Activated CD8-positive, alpha-beta memory T cell treated with anti-CD3 and anti-CD28 coated beads, Interleukin-2, amount 10 ng/mL, durations not matched to agents 7 days and 5 days (primary cell): ENCODE results near the gene CHD6. TPM values are rescaled to one million over a fixed set of nuclear protein-coding genes. Genes with fewer than 3 reads are reported as not detected.

Experiments used
- ATAC-seq: fragments of 150-1000 bp; cut with Tn5 transposase; one replicate; pipeline ENCODE4 v1.10.0; 2021; ENCODE audit warnings: moderate library complexity
- CTCF ChIA-PET: fragments of 350-600 bp; sonication (Branson Sonifier 250); formaldehyde crosslinking; loops from one replicate; lab custom pipeline; 2021; ENCODE audit warnings: antibody characterized with exemption; lab: Charles Lee
- DNase-seq: peaks from one replicate; pipeline ENCODE4 v3.0.0-alpha.2; 2020
- H3K27ac Mint-ChIP-seq: one replicate; pipeline ENCODE4 v1.8.0; 2021; ENCODE audit warnings: mild to moderate bottlenecking, mixed read lengths
- H3K27me3 Mint-ChIP-seq: one replicate; pipeline ENCODE4 v1.8.0; 2021; ENCODE audit warnings: mixed read lengths
- H3K36me3 Mint-ChIP-seq: one replicate; pipeline ENCODE4 v1.8.0; 2021; ENCODE audit warnings: mild to moderate bottlenecking, mixed read lengths
- H3K4me1 Mint-ChIP-seq: one replicate; pipeline ENCODE4 v1.8.0; 2021; ENCODE audit warnings: mixed read lengths
- H3K4me3 Mint-ChIP-seq: one replicate; pipeline ENCODE4 v1.8.0; 2021; ENCODE audit warnings: mild to moderate bottlenecking, moderate library complexity, mixed read lengths
- H3K9me3 Mint-ChIP-seq: one replicate; pipeline ENCODE4 v1.8.0; 2022; ENCODE audit warnings: low read depth, mixed read lengths
- total RNA-seq, 2 experiments: library from RNA; stranded (reverse); gene quantifications; one replicate each; pipeline ENCODE4 v1.2.3, GENCODE V29; 2021

The CHD6 gene
- total RNA-seq, 2 experiments from 2014 or later: 32.2 to 33.5 TPM

GRCh38 chr20:41380551-41381193 is 237.5 kb downstream of the CHD6 start:
- CTCF ChIA-PET: no interaction called here
- Mint-ChIP-seq H3K27me3 (peaks cover 65% of the 10 kb centered on the region), H3K9me3 (no peaks in the 10 kb centered on the region), H3K4me1 (peaks cover 1% of the 10 kb centered on the region), H3K27ac (no peak overlapping the region), H3K4me3 (no peak overlapping the region), H3K36me3 (no peaks in the 10 kb centered on the region)
- no peak for DNase-seq
- no peak for ATAC-seq

GRCh38 chr20:41379551-41379950 is 238.6 kb downstream of the CHD6 start:
- H3K9me3 Mint-ChIP-seq: no peaks in the 10 kb centered on the region
- CTCF ChIA-PET: no interaction called here
- no peak overlapping the region for H3K27ac Mint-ChIP-seq
- no peak overlapping the region for H3K4me3 Mint-ChIP-seq
- no peaks in the 10 kb centered on the region for H3K36me3 Mint-ChIP-seq
- H3K27me3 Mint-ChIP-seq: peaks cover 64% of the 10 kb centered on the region
- DNase-seq (no peak), ATAC-seq (no peak)
- peaks cover 1% of the 10 kb centered on the region for H3K4me1 Mint-ChIP-seq

- H3K27me3 Mint-ChIP-seq: peaks cover 58% of the 10 kb centered on the region
- no peaks in the 10 kb centered on the region for H3K9me3 Mint-ChIP-seq
- CTCF ChIA-PET: no interaction called here
- H3K4me1 Mint-ChIP-seq: peaks cover 1% of the 10 kb centered on the region
- ATAC-seq (no peak), DNase-seq (no peak)
- no peaks in the 10 kb centered on the region for H3K36me3 Mint-ChIP-seq
- H3K27ac Mint-ChIP-seq: no peak overlapping the region
- H3K4me3 Mint-ChIP-seq: no peak overlapping the region
These were observed 240.9 kb downstream of the CHD6 start for GRCh38 chr20:41377275-41377674.

- H3K9me3 Mint-ChIP-seq: no peaks in the 10 kb centered on the region
- ATAC-seq (no peak), DNase-seq (no peak)
- CTCF ChIA-PET: no interaction called here
- H3K4me3 Mint-ChIP-seq: no peak overlapping the region
- peaks cover 55% of the 10 kb centered on the region for H3K27me3 Mint-ChIP-seq
- H3K4me1 Mint-ChIP-seq: peaks cover 1% of the 10 kb centered on the region
- H3K36me3 Mint-ChIP-seq: no peaks in the 10 kb centered on the region
- no peak overlapping the region for H3K27ac Mint-ChIP-seq
These were observed 241.8 kb downstream of the CHD6 start for GRCh38 chr20:41376349-41376748.

- ATAC-seq (no peak), DNase-seq (no peak)
- no peak overlapping the region for H3K27ac Mint-ChIP-seq
- no peak overlapping the region for H3K4me3 Mint-ChIP-seq
- peaks cover 1% of the 10 kb centered on the region for H3K4me1 Mint-ChIP-seq
- H3K27me3 Mint-ChIP-seq: peaks cover 52% of the 10 kb centered on the region
- CTCF ChIA-PET: no interaction called here
- no peaks in the 10 kb centered on the region for H3K9me3 Mint-ChIP-seq
- no peaks in the 10 kb centered on the region for H3K36me3 Mint-ChIP-seq
These were observed 242.3 kb downstream of the CHD6 start for GRCh38 chr20:41375846-41376245.

- no peak for DNase-seq
- peaks cover 40% of the 10 kb centered on the region for H3K27me3 Mint-ChIP-seq
- CTCF ChIA-PET: no interaction called here
- H3K36me3 Mint-ChIP-seq: no peaks in the 10 kb centered on the region
- ATAC-seq: no peak
- no peak overlapping the region for H3K27ac Mint-ChIP-seq
- no peaks in the 10 kb centered on the region for H3K9me3 Mint-ChIP-seq
- no peak overlapping the region for H3K4me3 Mint-ChIP-seq
- no peaks in the 10 kb centered on the region for H3K4me1 Mint-ChIP-seq
These were observed 244.0 kb downstream of the CHD6 start for GRCh38 chr20:41373931-41374920.

GRCh38 chr20:41373251-41373783 is 244.9 kb downstream of the CHD6 start:
- Mint-ChIP-seq H3K9me3 (no peaks in the 10 kb centered on the region), H3K36me3 (no peaks in the 10 kb centered on the region), H3K27ac (no peak overlapping the region), H3K4me1 (no peaks in the 10 kb centered on the region), H3K27me3 (peaks cover 37% of the 10 kb centered on the region), H3K4me3 (no peak overlapping the region)
- DNase-seq (no peak), ATAC-seq (no peak)
- CTCF ChIA-PET: no interaction called here

- ATAC-seq: no peak
- Mint-ChIP-seq H3K27ac (no peak overlapping the region), H3K4me1 (no peaks in the 10 kb centered on the region), H3K9me3 (no peaks in the 10 kb centered on the region), H3K27me3 (peaks cover 33% of the 10 kb centered on the region), H3K4me3 (no peak overlapping the region), H3K36me3 (no peaks in the 10 kb centered on the region)
- no peak for DNase-seq
- CTCF ChIA-PET: no interaction called here
These were observed 246.8 kb downstream of the CHD6 start for GRCh38 chr20:41371371-41371770.

- H3K36me3 Mint-ChIP-seq: no peaks in the 10 kb centered on the region
- no peak for ATAC-seq
- no peaks in the 10 kb centered on the region for H3K4me1 Mint-ChIP-seq
- no peak overlapping the region for H3K4me3 Mint-ChIP-seq
- H3K9me3 Mint-ChIP-seq: no peaks in the 10 kb centered on the region
- DNase-seq: no peak
- peaks cover 31% of the 10 kb centered on the region for H3K27me3 Mint-ChIP-seq
- no peak overlapping the region for H3K27ac Mint-ChIP-seq
- CTCF ChIA-PET: no interaction called here
These were observed 248.0 kb downstream of the CHD6 start for GRCh38 chr20:41370176-41370575.

- Mint-ChIP-seq H3K4me1 (no peaks in the 10 kb centered on the region), H3K9me3 (no peaks in the 10 kb centered on the region), H3K4me3 (no peak overlapping the region), H3K36me3 (no peaks in the 10 kb centered on the region), H3K27ac (no peak overlapping the region), H3K27me3 (peaks cover 35% of the 10 kb centered on the region)
- DNase-seq: no peak
- CTCF ChIA-PET: no interaction called here
- ATAC-seq: no peak
These were observed 248.5 kb downstream of the CHD6 start for GRCh38 chr20:41369673-41370072.

- DNase-seq (no peak), ATAC-seq (no peak)
- H3K4me1 Mint-ChIP-seq: no peaks in the 10 kb centered on the region
- no peaks in the 10 kb centered on the region for H3K9me3 Mint-ChIP-seq
- no peak overlapping the region for H3K4me3 Mint-ChIP-seq
- H3K36me3 Mint-ChIP-seq: no peaks in the 10 kb centered on the region
- H3K27me3 Mint-ChIP-seq: peaks cover 34% of the 10 kb centered on the region
- H3K27ac Mint-ChIP-seq: no peak overlapping the region
- CTCF ChIA-PET: no interaction called here
These were observed 250.2 kb downstream of the CHD6 start for GRCh38 chr20:41367956-41368355.

- no peak overlapping the region for H3K4me3 Mint-ChIP-seq
- CTCF ChIA-PET: no interaction called here
- no peak overlapping the region for H3K27ac Mint-ChIP-seq
- H3K9me3 Mint-ChIP-seq: no peaks in the 10 kb centered on the region
- peaks cover 32% of the 10 kb centered on the region for H3K27me3 Mint-ChIP-seq
- H3K36me3 Mint-ChIP-seq: no peaks in the 10 kb centered on the region
- no peak for DNase-seq
- no peak for ATAC-seq
- no peaks in the 10 kb centered on the region for H3K4me1 Mint-ChIP-seq
These were observed 250.8 kb downstream of the CHD6 start for GRCh38 chr20:41367393-41367695.

- Mint-ChIP-seq H3K27me3 (peaks cover 32% of the 10 kb centered on the region), H3K36me3 (no peaks in the 10 kb centered on the region), H3K4me1 (no peaks in the 10 kb centered on the region), H3K4me3 (no peak within 1 kb of the TSS), H3K27ac (no peak within 1 kb of the TSS), H3K9me3 (no peaks in the 10 kb centered on the region)
- DNase-seq (no peak), ATAC-seq (no peak)
- CTCF ChIA-PET: no interaction called here
These were observed 251.4 kb downstream of the CHD6 start, which contains the start of gene EMILIN3 for GRCh38 chr20:41366546-41367392. Gene EMILIN3 (minus strand): TSS chr20:41366818. CDS start chr20:41366634, 184 bp downstream.
